A673 (cell line): Measurements from ENCODE around the gene NRAP.

ENCODE experiments used
- EZH2 ChIP-seq: fragments of 200-600 bp; sonication (generic); IDR thresholded peaks from 2 replicates; pipeline ENCODE4 v1.6.1; 2017; ENCODE audit warnings: borderline replicate concordance, low read depth, mild to moderate bottlenecking, mixed read lengths, antibody characterized with exemption, low read length; ENCODE audit not compliant: poor library complexity, severe bottlenecking
- TF ChIP-seq, protein P1 (sequence below): fragments of 300-800, 200-600 bp; sonication (generic); conservative IDR thresholded peaks from 2 replicates; pipeline ENCODE4 v1.5.1; 2017; ENCODE audit warnings: low read depth, mild to moderate bottlenecking, antibody characterized with exemption, low read length, moderate library complexity, mixed read lengths

- TF ChIP-seq, protein P1, sequence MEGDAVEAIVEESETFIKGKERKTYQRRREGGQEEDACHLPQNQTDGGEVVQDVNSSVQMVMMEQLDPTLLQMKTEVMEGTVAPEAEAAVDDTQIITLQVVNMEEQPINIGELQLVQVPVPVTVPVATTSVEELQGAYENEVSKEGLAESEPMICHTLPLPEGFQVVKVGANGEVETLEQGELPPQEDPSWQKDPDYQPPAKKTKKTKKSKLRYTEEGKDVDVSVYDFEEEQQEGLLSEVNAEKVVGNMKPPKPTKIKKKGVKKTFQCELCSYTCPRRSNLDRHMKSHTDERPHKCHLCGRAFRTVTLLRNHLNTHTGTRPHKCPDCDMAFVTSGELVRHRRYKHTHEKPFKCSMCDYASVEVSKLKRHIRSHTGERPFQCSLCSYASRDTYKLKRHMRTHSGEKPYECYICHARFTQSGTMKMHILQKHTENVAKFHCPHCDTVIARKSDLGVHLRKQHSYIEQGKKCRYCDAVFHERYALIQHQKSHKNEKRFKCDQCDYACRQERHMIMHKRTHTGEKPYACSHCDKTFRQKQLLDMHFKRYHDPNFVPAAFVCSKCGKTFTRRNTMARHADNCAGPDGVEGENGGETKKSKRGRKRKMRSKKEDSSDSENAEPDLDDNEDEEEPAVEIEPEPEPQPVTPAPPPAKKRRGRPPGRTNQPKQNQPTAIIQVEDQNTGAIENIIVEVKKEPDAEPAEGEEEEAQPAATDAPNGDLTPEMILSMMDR, result no peak
- TF ChIP-seq EZH2, result no peak
These were observed 49.7 kb downstream of the NRAP start for GRCh38 chr10:113613977-113614690.
